NCI-H2081 (cell line): ENCODE results near the gene FEM1C.

Source experiments
- DNase-seq, 2 experiments: peaks; one replicate each; lab custom pipeline; 2025; lab: John Stamatoyannopoulos, UW

FEM1C gene

DNA sequence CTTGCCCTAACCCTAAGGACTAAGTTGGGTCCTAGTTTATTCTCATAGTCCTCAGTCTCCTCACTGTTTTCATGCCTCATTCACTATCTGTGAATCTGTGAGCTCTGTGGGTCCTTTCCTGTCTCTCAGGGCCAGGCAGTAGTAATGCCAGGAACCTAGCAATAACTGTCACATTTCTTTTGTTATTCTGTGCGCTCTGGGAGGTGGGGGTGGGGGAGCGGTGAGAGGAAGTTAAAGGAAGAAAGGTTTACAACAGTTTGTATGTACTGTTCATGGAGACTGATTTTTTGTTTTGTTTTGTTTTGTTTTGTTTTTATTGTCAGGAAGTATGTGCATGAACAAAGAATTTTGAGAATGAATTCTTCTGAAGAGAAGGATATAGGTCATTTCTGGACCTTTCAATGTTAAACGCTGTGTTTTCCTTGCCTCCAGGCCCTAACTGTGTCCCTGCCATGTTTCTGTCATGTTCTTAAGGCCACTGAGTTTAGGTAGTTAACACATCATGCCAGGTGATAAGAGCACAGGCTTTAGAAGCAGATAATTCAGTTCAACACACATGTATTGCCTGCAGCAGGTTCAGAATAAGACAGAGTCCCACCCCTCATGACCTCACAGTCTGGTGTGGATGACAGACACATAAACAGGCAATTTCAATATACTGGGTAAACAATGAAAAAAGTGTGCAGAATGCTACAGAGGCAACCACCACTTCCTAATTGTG, 13.3 kb upstream of the FEM1C start:
- no peak for DNase-seq

DNA sequence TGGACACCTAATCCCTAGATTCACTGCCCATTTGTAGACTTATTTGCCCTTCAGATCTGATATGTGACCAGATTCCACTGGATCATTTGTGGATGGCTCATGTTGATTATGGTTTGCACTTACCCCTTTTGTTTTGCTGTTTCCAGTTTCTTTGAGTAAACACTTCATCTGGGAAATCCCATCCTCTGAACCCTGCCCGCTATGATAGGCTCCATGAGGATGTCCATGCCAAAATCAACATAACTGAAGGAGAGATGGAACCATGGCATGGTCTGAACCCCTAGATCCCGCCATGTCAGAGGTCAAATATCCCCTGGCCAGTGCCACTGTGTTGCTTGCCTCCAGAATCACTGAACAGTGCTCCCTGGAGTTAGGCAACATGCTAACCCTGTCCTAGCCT, 11.7 kb upstream of the FEM1C start:
- no peak for DNase-seq

DNA sequence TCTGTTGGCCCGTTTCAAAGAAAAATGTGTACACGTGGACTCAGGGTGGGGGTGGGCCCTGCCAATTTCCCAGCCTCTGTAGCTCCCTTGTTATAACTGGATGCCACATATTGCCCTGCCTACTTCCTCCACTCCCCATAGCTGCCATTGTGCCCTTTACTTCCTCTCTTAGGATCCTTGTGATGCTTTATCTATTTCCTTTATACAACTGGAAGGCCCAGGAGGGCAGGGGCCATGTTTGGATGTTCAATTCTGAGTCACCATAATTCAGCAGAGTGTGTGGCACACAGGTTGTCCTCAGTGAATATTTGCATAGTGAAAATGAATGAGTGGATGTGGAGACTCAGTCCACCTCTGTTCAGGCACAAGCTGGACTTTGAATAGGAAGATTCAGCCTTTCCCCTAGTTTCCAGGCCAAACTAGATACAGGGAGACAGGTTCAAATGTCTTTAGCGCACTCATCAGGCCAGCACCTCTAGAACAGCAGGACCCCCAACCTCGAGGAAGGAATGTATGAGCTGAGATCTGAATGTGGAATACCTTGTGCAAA, 10.6 kb upstream of the FEM1C start:
- DNase-seq, result no peak

DNA sequence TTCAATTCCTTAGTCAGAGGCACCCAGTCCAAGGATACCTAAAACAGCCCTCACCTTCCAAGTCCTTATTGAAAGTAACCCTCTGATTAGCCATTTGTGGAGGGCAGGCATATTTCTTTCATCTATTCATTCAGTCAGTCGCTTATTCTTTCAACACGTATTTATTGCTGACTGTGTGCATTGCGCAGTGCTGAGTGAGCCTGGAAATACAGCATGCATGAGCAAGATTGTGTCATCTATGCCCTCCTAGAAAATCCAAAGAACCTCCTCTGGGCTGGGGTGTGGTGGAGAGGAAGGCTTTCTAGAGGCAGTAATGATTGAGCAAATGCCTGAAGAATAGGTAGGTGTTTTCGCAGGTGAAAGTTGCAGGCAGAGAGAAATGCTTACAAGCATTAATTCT, 8.5 kb upstream of the FEM1C start:
- DNase-seq, result no peak

DNA sequence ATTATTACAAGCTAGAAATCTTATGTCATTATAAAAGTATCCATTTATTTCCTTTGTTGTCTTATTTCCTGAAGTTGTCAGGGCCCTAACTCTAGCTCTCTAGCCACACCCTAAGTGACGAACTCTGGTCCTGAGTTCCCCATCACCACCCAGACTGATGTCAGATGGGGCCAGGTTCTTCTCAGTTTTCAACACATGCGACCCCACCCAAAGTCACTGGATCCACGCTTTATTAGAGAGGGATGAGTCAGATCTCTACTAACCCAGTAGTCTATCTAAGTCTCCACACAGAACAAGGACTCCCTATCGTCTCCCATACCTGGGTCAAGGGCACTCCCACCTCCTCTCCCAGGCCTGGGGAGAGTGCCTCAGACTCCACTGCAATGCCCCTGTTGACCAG, 6.8 kb upstream of the FEM1C start:
- DNase-seq, result no peak

DNA sequence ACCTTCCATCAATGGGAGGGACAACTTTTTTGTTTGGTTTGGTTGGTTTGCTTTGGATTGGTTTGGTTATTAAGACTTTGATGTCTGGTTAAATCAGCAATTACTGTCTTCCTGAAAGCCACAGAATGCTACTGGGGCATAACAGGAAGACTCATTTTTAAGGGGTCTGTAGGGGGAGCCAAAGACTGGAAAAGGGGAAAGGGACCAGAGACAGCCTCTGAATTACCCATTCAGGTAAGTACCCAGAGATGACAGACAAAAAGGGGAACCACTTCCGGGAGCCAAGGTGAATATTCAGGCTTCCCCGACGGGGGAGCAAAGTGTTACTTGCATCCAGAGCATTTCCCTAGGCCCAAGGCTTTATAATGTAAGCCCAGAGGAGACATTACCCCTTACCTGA, 4.6 kb upstream of the FEM1C start:
- no peak for DNase-seq

DNA sequence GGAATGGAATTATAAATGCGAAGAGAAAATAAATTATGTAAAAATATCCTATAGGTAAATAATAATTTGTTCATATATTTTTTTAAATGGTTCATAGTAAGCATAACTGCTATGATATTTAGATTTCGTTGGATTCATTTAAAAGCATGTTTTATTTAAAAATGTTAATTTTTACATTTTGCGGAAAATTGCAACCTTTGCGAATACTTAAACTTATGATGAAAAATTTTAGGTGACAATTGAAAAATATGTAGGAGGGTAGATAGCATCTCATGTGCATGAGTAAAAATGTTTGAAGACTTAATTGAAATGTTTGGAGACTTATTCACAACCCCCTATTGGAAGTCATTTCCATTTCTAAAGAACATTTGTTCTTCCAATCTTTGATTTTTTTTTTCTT, 4.1 kb upstream of the FEM1C start:
- no peak for DNase-seq

DNA sequence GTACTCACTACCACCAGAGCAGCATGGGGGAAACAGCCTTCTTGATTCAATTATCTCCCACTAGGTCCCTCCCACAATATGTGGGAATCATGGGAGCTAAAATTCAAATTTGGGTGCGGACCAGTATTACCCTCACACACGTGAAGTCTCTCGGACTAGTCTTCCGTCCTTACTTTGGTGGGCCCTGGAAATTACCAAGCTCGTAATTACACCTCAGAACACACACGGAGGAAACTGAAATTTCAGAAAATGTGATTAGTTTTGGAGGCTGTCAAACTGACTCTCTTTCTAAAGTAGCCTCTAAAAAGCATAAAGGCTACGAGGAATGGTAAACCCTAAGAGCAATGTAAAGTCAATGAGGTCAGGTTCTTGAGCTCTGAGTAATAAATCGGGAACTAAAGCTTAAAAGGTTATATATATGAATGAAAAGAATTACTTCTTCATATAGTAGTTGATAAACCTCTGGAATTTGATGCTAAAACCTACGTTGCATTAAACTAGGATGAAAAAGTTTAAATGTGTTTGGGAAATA, 842 bp upstream of the FEM1C start:
- no peak for DNase-seq

DNA sequence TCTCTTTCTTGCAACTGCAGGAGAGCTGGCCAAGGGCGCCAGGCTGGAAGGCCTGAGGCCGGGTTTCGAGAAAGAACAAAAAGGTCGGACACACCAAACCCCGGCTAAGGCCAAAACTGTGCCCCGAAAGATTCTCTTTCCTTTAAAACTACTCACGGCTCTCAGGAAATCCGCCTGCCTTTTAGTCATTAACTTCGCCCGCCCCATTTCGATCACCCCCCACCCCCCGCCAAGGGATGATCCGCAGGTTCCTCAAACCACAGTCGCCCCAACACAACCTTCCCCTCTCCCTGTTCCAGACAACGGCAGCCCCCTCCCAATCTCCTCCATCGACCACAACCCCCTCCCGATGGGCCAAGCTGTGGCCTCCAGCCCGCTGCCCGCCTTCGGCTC, 536 bp downstream of the FEM1C start:
- DNase-seq, result no peak

DNA sequence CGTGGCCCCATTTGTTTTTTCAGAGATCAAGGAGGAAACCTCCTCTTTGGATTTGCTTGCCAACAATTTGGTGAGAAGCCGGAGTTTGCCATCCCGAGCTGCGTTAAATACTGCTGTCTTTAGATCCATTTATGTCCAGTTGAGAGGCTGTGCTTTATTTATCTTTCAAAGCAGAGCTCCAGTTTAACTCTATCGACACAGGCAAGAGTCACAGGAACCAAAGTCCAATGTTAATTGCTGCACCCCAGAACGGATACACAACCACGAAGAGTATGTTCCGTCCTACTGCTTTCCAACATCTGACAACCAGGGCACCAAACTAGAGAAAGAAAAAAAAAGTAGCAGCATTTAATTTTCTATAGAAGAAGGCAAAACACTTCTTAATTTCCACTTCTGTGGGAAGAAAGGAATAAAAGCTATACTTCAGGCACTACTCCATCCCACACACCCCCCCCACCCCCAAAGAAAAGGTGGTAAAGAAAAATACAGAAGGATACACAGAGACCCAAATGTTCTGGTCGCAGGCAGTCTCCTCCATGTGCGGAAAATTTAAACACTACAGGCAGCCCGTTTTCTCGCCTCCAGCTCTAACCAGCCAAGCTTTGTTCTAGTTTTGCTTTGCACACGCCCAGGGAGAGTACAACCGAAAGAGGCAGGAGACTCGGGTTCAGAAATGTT, 1.1 kb downstream of the FEM1C start:
- peak in 1 of 2 experiments; percentile 6 for DNase-seq

DNA sequence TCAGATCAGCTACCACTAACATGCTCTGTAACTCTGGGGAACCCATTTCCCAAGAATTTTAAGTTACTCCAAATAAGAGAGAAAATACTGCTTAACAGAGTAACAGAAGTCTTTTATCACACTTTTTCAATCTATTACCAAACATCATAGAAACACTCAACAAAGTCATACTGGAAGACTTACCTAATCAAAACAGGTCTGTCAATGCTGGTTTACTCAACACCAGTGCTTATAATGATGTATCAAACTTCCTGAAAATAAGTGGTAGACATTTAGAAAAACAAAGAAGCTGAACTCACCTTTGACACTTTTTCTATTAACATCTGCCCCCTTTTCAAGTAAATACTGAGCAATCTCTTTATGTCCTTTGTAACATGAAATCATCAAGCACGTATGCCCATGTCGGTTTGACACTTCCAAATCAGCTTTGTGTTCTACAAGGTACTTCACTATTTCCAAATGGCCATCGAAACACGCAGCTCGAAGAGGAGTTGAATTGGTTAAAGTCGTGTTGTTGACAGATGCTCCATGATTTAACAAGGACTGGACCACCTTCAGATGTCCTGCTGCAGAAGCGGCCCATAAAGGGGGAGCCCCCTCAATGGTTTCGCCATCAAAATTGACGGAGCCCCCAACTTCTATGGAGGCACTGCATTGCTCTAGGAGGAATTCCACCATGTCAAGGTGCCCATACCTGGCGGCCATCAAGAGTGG, 1.8 kb downstream of the FEM1C start:
- DNase-seq, result no peak

DNA sequence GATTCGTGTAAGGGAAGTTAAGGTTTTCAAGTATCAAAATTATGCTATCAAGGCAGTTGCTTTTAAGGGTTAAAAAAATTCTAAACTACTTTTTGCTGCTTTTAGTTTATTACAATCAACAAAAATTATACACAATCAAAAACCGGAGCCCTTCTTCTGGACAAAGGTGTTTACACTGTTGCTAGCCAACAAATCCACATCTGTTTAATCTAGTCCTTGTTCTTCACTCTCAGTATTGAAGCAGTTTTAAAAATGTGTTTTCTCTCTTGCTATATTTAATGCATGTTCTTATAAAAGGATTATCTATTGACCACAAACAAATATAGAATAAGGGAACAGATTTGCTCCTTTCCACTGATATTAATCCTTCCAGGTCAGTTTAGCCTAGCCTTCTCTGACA, 2.5 kb downstream of the FEM1C start:
- DNase-seq, result no peak

DNA sequence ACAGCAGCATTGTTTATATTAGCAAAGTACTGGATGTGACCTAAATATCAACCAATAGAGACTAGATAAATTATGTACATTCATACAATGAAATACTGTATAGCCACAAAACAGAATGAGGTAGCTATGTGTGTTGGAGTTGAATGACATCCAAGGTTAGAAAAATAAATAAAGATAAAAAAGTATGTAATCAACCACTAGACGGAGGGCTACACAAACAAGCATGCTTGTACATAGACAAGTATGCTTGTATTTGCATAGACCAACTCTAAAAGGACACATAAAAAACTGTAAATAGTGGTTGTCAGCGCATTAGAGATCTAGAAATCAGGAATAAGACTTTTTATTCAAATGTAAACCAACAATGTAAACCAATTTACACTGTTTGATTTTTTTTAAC, 3.0 kb downstream of the FEM1C start:
- no peak for DNase-seq

DNA sequence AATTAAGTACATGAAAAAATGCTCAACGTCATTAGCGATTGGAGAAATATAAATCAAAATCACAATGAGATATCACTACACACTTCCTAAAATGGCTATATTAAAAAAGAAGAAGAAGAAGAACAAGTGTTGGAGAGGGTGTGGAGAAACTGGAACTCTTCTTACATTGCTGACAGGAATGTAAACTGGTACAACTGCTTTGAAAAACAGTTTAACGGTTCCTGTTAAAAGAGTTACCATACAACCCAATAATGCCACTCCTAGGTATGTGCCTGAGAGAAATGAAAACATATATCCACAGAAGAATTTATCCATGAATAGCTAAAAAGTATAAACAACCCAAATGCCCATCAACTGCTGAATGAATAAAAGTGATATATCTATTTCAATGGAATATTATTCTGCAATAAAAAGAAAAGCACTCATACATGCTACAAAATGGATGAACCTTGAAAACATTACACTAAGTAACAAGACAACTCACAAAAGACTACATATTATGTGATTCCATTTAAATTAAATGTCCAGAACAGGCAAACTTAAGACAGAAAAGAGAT, 9.0 kb downstream of the FEM1C start:
- no peak for DNase-seq

DNA sequence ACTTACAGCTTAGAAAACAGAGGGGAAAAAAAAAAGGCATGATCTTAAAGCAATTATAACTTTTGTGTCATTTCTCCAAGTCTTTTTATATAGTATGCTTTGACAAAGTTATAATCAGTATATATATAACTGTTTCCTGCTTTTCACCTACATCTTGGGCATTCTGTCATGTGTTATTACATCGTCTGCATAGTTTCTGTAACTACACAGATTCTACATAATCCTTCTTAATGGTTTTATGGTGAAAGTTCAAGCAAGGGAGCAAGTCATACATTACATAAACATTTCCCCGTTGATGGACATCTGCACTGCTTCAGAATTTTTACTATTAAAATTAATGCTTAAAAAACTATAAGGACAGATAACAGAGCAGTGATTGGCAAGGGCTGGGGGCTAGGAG, 12.1 kb downstream of the FEM1C start:
- DNase-seq, result no peak

DNA sequence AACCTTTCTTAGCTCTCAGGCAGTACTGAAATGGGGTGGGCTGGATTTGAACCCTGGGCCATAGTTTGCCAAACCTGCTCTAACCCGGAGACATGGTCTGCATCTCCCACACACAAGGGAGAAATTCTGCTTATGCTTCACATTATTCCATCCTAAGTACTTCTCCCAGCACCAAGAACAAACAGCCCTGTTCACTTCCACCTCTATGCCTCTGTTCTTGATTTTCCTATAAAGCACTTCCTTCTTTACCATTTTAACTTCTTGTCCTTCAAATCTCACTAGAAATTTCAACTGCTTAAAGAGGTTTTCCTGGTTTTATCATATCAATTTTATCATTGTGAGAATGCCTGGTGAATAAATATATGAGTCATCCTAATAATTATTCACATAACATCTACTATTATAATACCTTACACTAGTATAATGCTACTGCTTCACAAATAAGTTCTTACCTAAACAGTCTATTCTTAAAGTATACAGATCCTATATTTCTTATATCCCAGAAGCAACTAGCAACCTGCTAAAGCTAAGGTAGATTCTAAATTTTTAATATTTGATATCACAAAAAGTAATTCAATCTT, 12.7 kb downstream of the FEM1C start:
- no peak for DNase-seq

DNA sequence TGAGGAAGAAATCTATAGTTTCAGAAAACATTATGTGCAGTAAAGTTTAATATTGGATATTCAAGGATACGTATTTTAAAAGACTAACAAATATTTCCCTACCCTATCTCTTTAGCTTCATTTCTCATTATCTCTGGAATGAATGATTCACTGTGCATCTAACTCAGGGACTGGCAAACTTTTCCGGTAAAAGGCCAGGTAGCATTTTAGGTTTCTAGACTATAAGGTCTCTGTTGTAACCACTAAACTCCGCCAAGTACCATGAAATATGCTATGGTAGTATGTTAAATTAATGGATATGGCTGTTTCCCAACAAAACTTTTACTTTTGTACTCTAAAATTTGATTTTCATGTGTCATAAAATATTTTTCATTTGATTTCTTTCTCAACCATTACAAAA, 13.2 kb downstream of the FEM1C start:
- DNase-seq, result no peak

DNA sequence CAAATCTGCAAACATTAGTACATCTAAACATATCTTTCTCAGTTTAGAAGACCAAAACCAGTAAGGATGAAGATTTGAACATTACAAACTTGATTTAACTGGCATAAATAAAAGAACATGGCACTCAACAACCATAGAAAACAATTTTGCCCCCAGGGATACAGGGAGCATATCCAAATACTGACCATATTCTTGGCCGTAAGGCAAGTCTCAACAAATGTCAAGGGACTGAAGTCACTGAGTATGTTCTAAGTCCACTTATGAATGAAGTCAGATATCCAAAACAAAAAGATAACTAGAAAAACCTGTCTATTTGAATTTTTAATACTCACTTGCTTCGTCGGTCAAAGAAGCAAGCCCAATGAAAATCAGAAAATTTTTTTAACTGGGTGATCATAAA, 14.1 kb downstream of the FEM1C start:
- DNase-seq, result no peak

DNA sequence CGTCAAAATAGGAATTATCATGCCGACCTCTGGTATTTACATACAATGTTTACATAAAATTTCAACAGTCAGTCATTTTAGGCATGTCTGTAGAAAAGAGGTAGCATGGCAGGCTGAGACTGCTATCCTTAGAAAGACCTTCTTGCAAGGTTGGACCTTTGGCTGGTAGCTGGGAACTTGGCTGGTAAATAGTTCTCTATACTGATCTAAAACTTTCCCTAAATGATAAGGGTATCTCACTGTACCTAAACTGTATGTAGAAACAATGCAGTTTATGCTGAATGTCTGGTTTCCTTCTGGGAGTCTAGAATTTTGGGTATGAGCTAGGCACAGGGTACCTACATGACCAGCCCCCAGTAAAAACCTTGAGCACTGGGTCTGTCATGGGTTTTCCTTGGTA, 18.0 kb downstream of the FEM1C start:
- no peak for DNase-seq

DNA sequence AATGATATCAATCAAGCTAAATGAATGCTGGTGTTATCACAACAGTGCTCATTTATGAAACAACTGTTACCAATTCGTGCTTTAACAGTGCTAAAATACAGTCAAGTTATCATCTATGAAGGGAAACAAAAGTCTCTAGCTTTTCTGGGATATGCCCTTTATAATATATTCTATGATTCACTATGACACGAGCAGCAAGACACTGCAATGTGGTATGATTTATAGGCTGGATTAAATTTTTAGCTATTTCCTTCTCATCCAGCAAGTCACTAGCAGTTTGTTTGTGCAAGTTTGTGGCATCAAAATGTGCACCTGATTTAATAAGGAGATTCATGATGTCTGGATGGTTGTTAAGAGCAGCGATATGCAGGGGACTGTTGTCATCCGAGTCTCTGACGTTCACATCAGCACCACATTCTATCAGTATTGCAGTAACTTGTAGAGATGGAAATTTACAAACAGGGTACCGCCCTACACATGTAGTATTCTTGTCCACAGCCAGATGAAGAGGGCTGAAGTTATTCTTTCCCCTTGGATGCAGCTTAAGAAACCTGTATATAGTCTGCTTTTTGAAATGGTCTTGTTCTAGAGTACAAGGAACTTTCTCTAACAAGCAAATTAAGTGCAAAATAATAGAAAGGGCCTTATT, 20.3 kb downstream of the FEM1C start:
- no peak for DNase-seq

DNA sequence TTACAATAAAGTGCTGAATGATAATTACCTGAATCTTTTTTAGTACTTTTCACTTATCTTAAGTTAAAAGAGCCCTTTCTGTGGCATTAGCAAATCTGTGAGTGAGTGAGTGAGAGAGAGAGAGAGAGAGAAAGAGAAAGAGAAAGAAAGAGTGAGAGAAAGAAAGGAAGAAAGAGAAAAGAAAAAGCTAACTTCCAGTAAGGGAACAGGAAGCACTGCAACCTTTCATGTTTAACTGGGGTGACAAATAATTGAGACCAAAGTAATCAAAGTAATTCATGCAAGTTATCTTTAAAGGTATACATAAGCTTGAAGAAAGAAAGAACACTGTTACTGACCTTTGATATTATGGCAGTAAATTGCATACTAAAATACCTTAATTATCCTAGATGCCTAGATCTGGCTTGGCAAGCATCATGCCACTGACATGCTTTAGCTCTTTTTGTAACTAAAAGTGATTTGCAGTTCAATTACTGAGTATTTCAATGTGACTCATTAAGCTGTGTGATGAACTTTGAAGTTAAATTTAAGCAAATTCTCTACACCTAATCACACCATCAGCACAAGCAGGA, 21.7 kb downstream of the FEM1C start:
- no peak for DNase-seq
